ENCODE measurements around the gene SYT1. TPM values are rescaled to one million over a fixed set of nuclear protein-coding genes. Genes with fewer than 3 reads are reported as not detected.

SYT1 gene
- total RNA-seq, 1 experiment from 2014 or later, result 44.9 TPM

- Histone ChIP-seq H3K36me3 (ENCODE audit: control insufficient read depth in 1 of 2, insufficient read depth in 2 of 2, low read length in 2 of 2) (no peaks in the 10 kb centered on the region), H3K9ac (ENCODE audit: low read length) (no peak overlapping the region), H3K9me2 (ENCODE audit: insufficient read depth) (0 out of 2 replicates have a peak, but pooled peaks cover under 1% of the 10 kb centered on the region), H2AFZ (ENCODE audit: low read depth, low read length, poor library complexity, severe bottlenecking) (no peak overlapping the region), H3K79me2 (ENCODE audit: insufficient read depth, low read length) (no peaks in the 10 kb centered on the region), H3K4me2 (ENCODE audit: low read length) (no peak overlapping the region), H3K9me3 (ENCODE audit: control insufficient read depth in 1 of 2, insufficient read depth in 1 of 2, low read depth in 1 of 2, low read length in 2 of 2) (no peaks in the 10 kb centered on the region), H3K27ac (ENCODE audit: low read depth, low read length) (no peak overlapping the region), H4K20me1 (ENCODE audit: insufficient read depth) (no peaks in the 10 kb centered on the region), H3K27me3 (ENCODE audit: insufficient read depth, low read length) (no peaks in the 10 kb centered on the region), H3K4me1 (ENCODE audit: control insufficient read depth in 1 of 2, insufficient read depth in 2 of 2, low read length in 2 of 2) (no peaks in the 10 kb centered on the region), H3K4me3 (replicated peaks in 1 of 2; ENCODE audit: low read depth in 1 of 2, low read length in 2 of 2) (no peak overlapping the region)
- ChIA-PET POLR2A (no interaction called here), CTCF (interaction anchor here (0.7 to 1.7 kb wide), 6 partner anchors 8 to 139 kb away, joined by 3 to 7 read pairs (median 3); no protein-coding TSS in a partner anchor), RAD21 (ENCODE audit: low non-redundant PET in 1 of 2, low total read pairs in 2 of 2, uncharacterized antibody in 2 of 2, unreplicated experiment in 2 of 2) (no interaction called here)
- no peak for TF ChIP-seq MAX (IDR thresholded peaks at IDR 0.05)
- TF ChIP-seq RAD21 (IDR thresholded peaks at IDR 0.05; ENCODE audit: low read depth), result peak; percentile 83
- TF ChIP-seq, protein P1, sequence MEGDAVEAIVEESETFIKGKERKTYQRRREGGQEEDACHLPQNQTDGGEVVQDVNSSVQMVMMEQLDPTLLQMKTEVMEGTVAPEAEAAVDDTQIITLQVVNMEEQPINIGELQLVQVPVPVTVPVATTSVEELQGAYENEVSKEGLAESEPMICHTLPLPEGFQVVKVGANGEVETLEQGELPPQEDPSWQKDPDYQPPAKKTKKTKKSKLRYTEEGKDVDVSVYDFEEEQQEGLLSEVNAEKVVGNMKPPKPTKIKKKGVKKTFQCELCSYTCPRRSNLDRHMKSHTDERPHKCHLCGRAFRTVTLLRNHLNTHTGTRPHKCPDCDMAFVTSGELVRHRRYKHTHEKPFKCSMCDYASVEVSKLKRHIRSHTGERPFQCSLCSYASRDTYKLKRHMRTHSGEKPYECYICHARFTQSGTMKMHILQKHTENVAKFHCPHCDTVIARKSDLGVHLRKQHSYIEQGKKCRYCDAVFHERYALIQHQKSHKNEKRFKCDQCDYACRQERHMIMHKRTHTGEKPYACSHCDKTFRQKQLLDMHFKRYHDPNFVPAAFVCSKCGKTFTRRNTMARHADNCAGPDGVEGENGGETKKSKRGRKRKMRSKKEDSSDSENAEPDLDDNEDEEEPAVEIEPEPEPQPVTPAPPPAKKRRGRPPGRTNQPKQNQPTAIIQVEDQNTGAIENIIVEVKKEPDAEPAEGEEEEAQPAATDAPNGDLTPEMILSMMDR (IDR thresholded peaks at IDR 0.05 in 2 of 3, conservative IDR thresholded peaks at IDR 0.05 in 1 of 3; ENCODE audit: borderline replicate concordance in 1 of 3, insufficient read depth in 1 of 3, low read depth in 2 of 3, low read length in 2 of 3), result peak; percentile 54 to 79 (median 60); a peak in 5 of 6 replicates
- peak; percentile 63 for DNase-seq (ENCODE audit: low read depth, low spot score)
- BruUV-seq (replicated peaks), result no TSS peak
- intact Hi-C loops (cut with micrococcal nuclease), result loop anchor here (1.0 to 5.0 kb wide), 4 partner anchors 329 to 1849 kb away; no protein-coding TSS in a partner anchor
- ATAC-seq, result peak; percentile 99
Measured at GRCh38 chr12:79407671-79408622, 543.4 kb downstream of the SYT1 start.

DNA sequence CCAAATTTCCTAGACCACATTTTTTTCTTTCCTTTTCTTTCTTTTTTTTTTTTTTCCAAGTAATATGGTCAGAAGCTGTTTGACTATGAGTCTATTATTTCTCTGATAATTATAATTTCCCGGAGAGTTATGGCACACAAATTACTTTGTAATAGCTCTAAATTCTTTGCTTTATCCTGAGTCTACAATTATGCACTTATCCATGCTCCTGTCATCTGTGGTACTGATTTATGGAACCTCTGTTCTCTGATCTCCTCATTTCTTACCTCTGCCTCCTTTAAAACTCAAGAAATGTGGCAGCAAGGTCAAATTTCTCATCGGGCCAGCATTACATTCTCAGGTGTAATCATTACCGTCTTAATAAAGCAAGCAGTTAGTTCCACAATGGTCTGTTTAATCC is 544.1 kb downstream of the SYT1 start:
- Histone ChIP-seq H3K4me1 (ENCODE audit: control insufficient read depth in 1 of 2, insufficient read depth in 2 of 2, low read length in 2 of 2) (no peaks in the 10 kb centered on the region), H3K4me2 (ENCODE audit: low read length) (no peak overlapping the region), H3K9me2 (ENCODE audit: insufficient read depth) (0 out of 2 replicates have a peak, but pooled peaks cover 5% of the 10 kb centered on the region), H3K9ac (ENCODE audit: low read length) (no peak overlapping the region), H3K4me3 (replicated peaks in 1 of 2; ENCODE audit: low read depth in 1 of 2, low read length in 2 of 2) (no peak overlapping the region), H3K79me2 (ENCODE audit: insufficient read depth, low read length) (no peaks in the 10 kb centered on the region), H2AFZ (ENCODE audit: low read depth, low read length, poor library complexity, severe bottlenecking) (no peak overlapping the region), H3K9me3 (ENCODE audit: control insufficient read depth in 1 of 2, insufficient read depth in 1 of 2, low read depth in 1 of 2, low read length in 2 of 2) (no peaks in the 10 kb centered on the region), H3K27ac (ENCODE audit: low read depth, low read length) (no peak overlapping the region), H3K27me3 (ENCODE audit: insufficient read depth, low read length) (no peaks in the 10 kb centered on the region), H4K20me1 (ENCODE audit: insufficient read depth) (no peaks in the 10 kb centered on the region), H3K36me3 (ENCODE audit: control insufficient read depth in 1 of 2, insufficient read depth in 2 of 2, low read length in 2 of 2) (no peaks in the 10 kb centered on the region)
- intact Hi-C loops (cut with micrococcal nuclease), result loop anchor here (1.0 to 5.0 kb wide), 4 partner anchors 329 to 1849 kb away; no protein-coding TSS in a partner anchor
- ATAC-seq (no peak), DNase-seq (ENCODE audit: low read depth, low spot score) (no peak)
- POLR2A ChIA-PET, result no interaction called here
- RAD21 ChIA-PET (ENCODE audit: low non-redundant PET in 1 of 2, low total read pairs in 2 of 2, uncharacterized antibody in 2 of 2, unreplicated experiment in 2 of 2), result no interaction called here
- BruUV-seq (replicated peaks), result no TSS peak
- CTCF ChIA-PET, result interaction anchor here (0.7 to 1.7 kb wide), 5 partner anchors 9 to 139 kb away, joined by 3 to 7 read pairs (median 3); no protein-coding TSS in a partner anchor
- no peak for TF ChIP-seq ZNF274 (IDR thresholded peaks at IDR 0.05; ENCODE audit: low read depth, low read length)
- TF ChIP-seq EZH2phosphoT487 (IDR thresholded peaks at IDR 0.05; ENCODE audit: borderline replicate concordance), result no peak
- no peak for TF ChIP-seq CBX3 (IDR thresholded peaks at IDR 0.05; ENCODE audit: low read depth)
- TF ChIP-seq, protein P2, sequence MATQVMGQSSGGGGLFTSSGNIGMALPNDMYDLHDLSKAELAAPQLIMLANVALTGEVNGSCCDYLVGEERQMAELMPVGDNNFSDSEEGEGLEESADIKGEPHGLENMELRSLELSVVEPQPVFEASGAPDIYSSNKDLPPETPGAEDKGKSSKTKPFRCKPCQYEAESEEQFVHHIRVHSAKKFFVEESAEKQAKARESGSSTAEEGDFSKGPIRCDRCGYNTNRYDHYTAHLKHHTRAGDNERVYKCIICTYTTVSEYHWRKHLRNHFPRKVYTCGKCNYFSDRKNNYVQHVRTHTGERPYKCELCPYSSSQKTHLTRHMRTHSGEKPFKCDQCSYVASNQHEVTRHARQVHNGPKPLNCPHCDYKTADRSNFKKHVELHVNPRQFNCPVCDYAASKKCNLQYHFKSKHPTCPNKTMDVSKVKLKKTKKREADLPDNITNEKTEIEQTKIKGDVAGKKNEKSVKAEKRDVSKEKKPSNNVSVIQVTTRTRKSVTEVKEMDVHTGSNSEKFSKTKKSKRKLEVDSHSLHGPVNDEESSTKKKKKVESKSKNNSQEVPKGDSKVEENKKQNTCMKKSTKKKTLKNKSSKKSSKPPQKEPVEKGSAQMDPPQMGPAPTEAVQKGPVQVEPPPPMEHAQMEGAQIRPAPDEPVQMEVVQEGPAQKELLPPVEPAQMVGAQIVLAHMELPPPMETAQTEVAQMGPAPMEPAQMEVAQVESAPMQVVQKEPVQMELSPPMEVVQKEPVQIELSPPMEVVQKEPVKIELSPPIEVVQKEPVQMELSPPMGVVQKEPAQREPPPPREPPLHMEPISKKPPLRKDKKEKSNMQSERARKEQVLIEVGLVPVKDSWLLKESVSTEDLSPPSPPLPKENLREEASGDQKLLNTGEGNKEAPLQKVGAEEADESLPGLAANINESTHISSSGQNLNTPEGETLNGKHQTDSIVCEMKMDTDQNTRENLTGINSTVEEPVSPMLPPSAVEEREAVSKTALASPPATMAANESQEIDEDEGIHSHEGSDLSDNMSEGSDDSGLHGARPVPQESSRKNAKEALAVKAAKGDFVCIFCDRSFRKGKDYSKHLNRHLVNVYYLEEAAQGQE (IDR thresholded peaks at IDR 0.05; ENCODE audit: low read depth), result no peak
- TF ChIP-seq ATF3 (IDR thresholded peaks at IDR 0.05), result no peak
- TF ChIP-seq SIN3A (IDR thresholded peaks at IDR 0.05; ENCODE audit: low read depth), result no peak
- no peak for TF ChIP-seq MAX (IDR thresholded peaks at IDR 0.05)
- TF ChIP-seq ELF1 (IDR thresholded peaks at IDR 0.05; ENCODE audit: borderline replicate concordance, low read depth), result no peak
- TF ChIP-seq POLR2AphosphoS5 (IDR thresholded peaks at IDR 0.05; ENCODE audit: low read depth, low read length), result no peak

All from HCT116 (cell line).